A549 (cell line): ENCODE data around the gene FAM72A.
"Not testable (repeated sequence)": the region's sequence is repeated elsewhere in the genome, so short reads cannot be mapped to it uniquely, and the experiment has no call there.

Experiments used
- CBX8 ChIP-seq: fragments of 200-600 bp; sonication (generic); IDR thresholded peaks from 2 replicates; pipeline ENCODE4 v1.6.1; 2016
- EP300 ChIP-seq, 2 experiments: fragments of >200 bp; sonication (Bioruptor Twin); formaldehyde crosslinking; IDR thresholded peaks; 2 replicates in 1 of 2; 3 replicates in 1 of 2; pipeline ENCODE4 v1.6.1; 2016 to 2017
- ESRRA ChIP-seq: fragments of 150-350 bp; IDR thresholded peaks from 2 replicates; pipeline ENCODE4 v1.6.1; 2014; ENCODE audit warnings: mild to moderate bottlenecking, low read length, borderline replicate concordance
- HDAC2 ChIP-seq: fragments of 200-600 bp; sonication (generic); IDR thresholded peaks from 2 replicates; pipeline ENCODE4 v1.6.1; 2016
- MAX ChIP-seq: IDR thresholded peaks from 2 replicates; pipeline ENCODE4 v1.6.1; 2012
- NR3C1 ChIP-seq: fragments of >200 bp; sonication (Bioruptor Twin); formaldehyde crosslinking; IDR thresholded peaks from 3 replicates; pipeline ENCODE4 v1.6.1; 2017
- PHF8 ChIP-seq: fragments of 200-600 bp; sonication (generic); IDR thresholded peaks from 2 replicates; pipeline ENCODE4 v1.6.1; 2016; ENCODE audit warnings: low read depth, mild to moderate bottlenecking, antibody characterized with exemption, moderate library complexity, borderline replicate concordance
- RFX5 ChIP-seq: fragments of 450-650 bp; IDR thresholded peaks from 2 replicates; pipeline ENCODE4 v1.7.1; 2014; ENCODE audit warnings: antibody characterized with exemption, mild to moderate bottlenecking, moderate library complexity
- ZFP36 ChIP-seq: fragments of 450-650 bp; IDR thresholded peaks from 2 replicates; pipeline ENCODE4 v1.6.1; 2014; ENCODE audit warnings: borderline replicate concordance; ENCODE audit not compliant: partially characterized antibody
- TF ChIP-seq, protein P1 (sequence below): fragments of >200 bp; sonication (Bioruptor Twin); formaldehyde crosslinking; IDR thresholded peaks from 3 replicates; pipeline ENCODE4 v1.5.1; 2016
- TF ChIP-seq, protein P2 (sequence below): IDR thresholded peaks from 2 replicates; pipeline ENCODE4 v1.6.1; 2012

DNA sequence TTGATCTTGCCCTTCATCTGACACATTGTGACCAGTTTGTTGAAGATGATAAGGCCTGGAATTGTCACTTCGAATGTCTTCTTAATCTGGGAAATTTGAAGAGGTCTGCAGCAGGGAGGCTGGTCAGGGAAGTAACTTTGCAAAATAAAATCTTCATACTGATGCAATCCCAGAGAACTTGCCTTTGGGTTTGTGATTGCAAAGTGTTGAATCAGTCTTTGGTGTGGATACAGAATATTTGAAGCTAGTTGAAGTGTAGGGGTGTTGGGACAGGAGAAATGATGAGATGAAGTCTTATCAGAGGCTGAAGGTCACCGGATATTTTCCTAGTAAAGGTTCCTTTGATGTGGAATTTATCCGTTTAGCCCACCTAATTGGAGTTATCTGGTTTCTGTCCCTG lies 42.8 kb upstream of the FAM72A start:
- TF ChIP-seq, protein P1, sequence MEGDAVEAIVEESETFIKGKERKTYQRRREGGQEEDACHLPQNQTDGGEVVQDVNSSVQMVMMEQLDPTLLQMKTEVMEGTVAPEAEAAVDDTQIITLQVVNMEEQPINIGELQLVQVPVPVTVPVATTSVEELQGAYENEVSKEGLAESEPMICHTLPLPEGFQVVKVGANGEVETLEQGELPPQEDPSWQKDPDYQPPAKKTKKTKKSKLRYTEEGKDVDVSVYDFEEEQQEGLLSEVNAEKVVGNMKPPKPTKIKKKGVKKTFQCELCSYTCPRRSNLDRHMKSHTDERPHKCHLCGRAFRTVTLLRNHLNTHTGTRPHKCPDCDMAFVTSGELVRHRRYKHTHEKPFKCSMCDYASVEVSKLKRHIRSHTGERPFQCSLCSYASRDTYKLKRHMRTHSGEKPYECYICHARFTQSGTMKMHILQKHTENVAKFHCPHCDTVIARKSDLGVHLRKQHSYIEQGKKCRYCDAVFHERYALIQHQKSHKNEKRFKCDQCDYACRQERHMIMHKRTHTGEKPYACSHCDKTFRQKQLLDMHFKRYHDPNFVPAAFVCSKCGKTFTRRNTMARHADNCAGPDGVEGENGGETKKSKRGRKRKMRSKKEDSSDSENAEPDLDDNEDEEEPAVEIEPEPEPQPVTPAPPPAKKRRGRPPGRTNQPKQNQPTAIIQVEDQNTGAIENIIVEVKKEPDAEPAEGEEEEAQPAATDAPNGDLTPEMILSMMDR = not testable (repeated sequence)
- not testable (repeated sequence) for TF ChIP-seq HDAC2; ESRRA; NR3C1; PHF8; EP300 (IDR thresholded peaks at IDR 0.05); RFX5; CBX8; ZFP36; MAX
- TF ChIP-seq, protein P2, sequence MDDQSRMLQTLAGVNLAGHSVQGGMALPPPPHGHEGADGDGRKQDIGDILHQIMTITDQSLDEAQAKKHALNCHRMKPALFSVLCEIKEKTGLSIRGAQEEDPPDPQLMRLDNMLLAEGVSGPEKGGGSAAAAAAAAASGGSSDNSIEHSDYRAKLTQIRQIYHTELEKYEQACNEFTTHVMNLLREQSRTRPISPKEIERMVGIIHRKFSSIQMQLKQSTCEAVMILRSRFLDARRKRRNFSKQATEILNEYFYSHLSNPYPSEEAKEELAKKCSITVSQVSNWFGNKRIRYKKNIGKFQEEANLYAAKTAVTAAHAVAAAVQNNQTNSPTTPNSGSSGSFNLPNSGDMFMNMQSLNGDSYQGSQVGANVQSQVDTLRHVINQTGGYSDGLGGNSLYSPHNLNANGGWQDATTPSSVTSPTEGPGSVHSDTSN = not testable (repeated sequence)
